ENCODE data around the gene LITAF. TPM values are rescaled to one million over a fixed set of nuclear protein-coding genes. Genes with fewer than 3 reads are reported as not detected.

The LITAF gene
- total RNA-seq, 4 donors from 2014 or later, result 54.8 to 73.0 (median 65.3) TPM

DNA sequence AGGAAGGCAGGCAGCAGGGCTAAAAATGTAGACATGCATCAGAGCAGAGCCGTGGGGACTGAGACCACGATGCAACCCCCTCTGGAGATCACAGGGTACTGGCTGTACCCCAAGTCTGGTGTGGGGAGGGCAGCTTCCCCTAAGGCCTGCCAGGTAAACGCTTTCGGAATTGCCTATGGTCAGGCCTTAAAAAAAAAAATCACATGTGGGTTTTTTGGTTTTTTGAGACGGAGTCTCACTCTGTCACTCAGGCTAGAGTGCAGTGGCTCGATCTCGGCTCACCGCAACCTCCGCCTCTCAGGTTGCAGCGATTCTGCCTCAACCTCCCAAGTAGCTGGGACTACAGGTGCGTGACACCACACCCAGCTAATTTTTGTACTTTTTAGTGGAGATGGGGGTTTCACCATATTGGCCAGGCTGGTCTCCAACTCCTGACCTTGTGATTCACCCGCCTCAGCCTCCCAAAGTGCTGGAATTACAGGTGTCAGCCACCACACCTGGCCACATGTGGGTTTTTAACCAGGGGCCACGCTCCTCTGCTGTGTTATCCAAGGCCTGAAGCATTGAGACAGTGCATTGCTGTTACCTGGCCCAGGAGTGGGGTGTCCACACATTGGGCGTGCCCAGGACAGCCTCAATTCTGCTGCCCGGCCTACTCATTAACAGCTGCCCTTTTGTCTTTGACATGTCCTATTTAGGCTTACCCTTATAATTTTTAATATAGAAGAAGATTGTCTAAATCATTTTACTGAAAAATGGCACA, 50.4 kb downstream of the LITAF start:
- peaks cover 0 to 6% (median 0%) of the 10 kb centered on the region in 4 donors for H3K4me1 ChIP-seq
- no peaks in the 10 kb centered on the region for H3K27me3 ChIP-seq
- no peaks in the 10 kb centered on the region for H3K36me3 ChIP-seq
- no peak overlapping the region for H3K4me3 ChIP-seq
- no peak for DNase-seq (ENCODE audit: low spot score in 2 of 2)
- WGBS, 2 donors, result 86 to 92% methylated on average over 15 of the region's 15 CpGs
- H3K27ac ChIP-seq, result no peak overlapping the region
- TF ChIP-seq, protein P1, sequence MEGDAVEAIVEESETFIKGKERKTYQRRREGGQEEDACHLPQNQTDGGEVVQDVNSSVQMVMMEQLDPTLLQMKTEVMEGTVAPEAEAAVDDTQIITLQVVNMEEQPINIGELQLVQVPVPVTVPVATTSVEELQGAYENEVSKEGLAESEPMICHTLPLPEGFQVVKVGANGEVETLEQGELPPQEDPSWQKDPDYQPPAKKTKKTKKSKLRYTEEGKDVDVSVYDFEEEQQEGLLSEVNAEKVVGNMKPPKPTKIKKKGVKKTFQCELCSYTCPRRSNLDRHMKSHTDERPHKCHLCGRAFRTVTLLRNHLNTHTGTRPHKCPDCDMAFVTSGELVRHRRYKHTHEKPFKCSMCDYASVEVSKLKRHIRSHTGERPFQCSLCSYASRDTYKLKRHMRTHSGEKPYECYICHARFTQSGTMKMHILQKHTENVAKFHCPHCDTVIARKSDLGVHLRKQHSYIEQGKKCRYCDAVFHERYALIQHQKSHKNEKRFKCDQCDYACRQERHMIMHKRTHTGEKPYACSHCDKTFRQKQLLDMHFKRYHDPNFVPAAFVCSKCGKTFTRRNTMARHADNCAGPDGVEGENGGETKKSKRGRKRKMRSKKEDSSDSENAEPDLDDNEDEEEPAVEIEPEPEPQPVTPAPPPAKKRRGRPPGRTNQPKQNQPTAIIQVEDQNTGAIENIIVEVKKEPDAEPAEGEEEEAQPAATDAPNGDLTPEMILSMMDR (IDR thresholded peaks at IDR 0.05), result no peak
- TF ChIP-seq POLR2A (IDR thresholded peaks at IDR 0.05), result no peak
- H3K9me3 ChIP-seq, result no peaks in the 10 kb centered on the region

DNA sequence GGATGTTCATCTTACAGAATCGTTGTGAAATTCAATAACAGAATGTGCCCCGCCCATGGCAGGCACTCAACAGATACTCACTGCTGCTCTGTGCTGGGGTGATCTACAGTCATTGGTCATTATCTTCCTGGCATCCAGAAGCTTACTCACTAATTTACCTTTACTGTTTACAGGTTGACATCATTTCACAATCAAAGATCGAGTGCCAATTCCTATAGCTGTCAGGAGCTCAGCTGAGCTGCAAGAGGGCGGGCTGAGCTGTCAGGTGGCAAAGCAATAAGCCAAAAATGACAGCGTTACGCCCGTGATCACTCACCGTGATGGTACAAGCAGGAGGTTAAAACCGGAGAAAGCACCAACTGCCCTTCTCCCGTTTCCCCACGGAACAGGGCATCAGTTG, 51.2 kb downstream of the LITAF start:
- no peak for DNase-seq (ENCODE audit: low spot score in 2 of 2)
- H3K9me3 ChIP-seq, result no peaks in the 10 kb centered on the region
- peaks cover 0 to 6% (median 0%) of the 10 kb centered on the region in 4 donors for H3K4me1 ChIP-seq
- no peak overlapping the region for H3K27ac ChIP-seq
- WGBS, 2 donors, result 84 to 89% methylated on average over 11 of the region's 11 CpGs
- H3K27me3 ChIP-seq, result no peaks in the 10 kb centered on the region
- no peak for TF ChIP-seq POLR2A (IDR thresholded peaks at IDR 0.05)
- H3K36me3 ChIP-seq, result no peaks in the 10 kb centered on the region
- H3K4me3 ChIP-seq, result no peak overlapping the region

DNA sequence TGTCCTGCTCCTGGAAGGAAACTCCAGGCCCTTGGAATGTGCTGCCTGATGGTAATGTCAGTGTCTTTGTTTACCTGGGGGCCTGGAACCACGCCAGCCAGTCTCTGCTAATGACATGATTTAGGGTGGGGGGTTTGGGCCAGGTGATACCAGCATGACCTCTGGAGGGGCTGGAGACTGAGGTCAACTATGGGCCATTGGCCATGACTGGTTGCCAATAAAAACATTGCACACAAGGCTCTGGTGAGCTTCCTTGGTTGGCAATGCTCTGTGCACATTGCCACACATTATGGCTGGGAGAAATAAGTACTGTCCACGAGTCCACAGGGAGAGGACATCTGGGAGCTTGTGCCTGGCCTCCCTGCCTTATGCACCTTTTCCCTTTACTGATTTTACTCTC, 52.5 kb downstream of the LITAF start:
- H3K9me3 ChIP-seq, result no peaks in the 10 kb centered on the region
- peaks cover 0 to 6% (median 0%) of the 10 kb centered on the region in 4 donors for H3K4me1 ChIP-seq
- no peaks in the 10 kb centered on the region for H3K36me3 ChIP-seq
- no peak overlapping the region for H3K4me3 ChIP-seq
- H3K27me3 ChIP-seq, result no peaks in the 10 kb centered on the region
- no peak for DNase-seq (ENCODE audit: low spot score in 2 of 2)
- TF ChIP-seq EP300 (IDR thresholded peaks at IDR 0.05) (peak in 1 of 2 donors; percentile 8), POLR2A (IDR thresholded peaks at IDR 0.05) (no peak)
- WGBS, 2 donors, result 57 to 63% methylated on average over 2 of the region's 2 CpGs
- H3K27ac ChIP-seq, result no peak overlapping the region

DNA sequence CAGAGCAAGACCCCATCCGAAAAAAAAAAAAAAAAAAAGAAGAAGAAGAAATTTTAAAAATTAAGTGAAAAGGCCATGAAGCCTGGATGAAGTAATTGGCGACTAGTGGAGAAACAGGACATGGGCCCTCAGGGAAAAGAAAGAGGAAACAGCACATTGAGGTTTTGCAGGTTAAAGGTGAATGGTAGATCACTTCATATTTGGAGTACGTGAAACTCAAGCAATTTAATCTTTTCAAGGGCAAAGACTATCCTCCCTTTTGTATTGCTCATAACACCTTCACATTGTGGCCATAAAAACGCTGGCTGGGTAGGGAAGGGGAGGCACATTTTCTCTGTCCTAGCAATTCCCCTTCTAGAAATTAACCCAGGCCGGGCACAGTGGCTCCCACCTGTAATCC, 53.1 kb downstream of the LITAF start:
- Histone ChIP-seq H3K9me3 (no peaks in the 10 kb centered on the region), H3K27ac (no peak overlapping the region), H3K4me1 (peaks cover 0 to 6% (median 0%) of the 10 kb centered on the region in 4 donors), H3K4me3 (no peak overlapping the region), H3K36me3 (no peaks in the 10 kb centered on the region), H3K27me3 (no peaks in the 10 kb centered on the region)
- TF ChIP-seq POLR2A (IDR thresholded peaks at IDR 0.05), result no peak
- TF ChIP-seq, protein P1 (IDR thresholded peaks at IDR 0.05), result no peak
- TF ChIP-seq EP300 (IDR thresholded peaks at IDR 0.05), result no peak
- DNase-seq (ENCODE audit: low spot score in 2 of 2), result no peak
- WGBS, 2 donors, result 80 to 86% methylated on average over 5 of the region's 5 CpGs

DNA sequence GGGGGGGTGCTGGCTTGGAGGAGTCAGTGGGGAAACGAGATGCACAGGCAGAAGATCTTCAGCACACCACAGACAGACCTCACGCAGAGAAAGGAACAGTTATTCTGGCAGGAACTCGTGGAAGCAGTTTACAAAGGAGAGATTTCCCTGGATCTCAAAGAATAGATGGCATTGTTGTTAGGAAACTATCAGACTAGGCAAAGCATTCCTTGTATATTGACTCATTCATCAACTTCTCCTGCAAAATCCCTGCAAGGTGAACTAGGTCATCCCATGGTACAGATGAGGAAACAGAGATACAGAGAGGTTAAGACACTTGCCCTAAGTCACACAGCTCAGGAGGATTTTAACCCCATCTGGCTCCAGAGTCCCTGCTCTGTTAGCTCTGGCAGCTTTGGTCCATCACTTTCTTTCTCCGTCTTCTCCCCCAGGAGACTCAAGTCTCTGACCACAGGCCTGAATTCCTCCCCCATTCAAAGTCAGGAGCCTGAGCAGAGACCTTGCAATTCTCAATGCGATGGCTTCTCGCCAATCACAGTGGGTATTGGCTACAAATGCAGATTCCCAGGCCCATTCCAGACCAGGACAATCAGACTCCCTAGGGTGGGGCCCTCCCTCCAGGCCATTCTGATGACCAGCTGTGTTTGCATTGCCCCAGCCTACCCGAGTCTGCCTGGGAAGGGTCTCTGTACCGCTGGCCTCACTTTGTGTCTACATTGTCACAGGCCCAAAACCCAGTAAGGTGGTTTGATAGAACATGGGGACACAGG, 56.4 kb downstream of the LITAF start:
- Histone ChIP-seq H3K4me1 (peaks cover 0 to 12% (median 0%) of the 10 kb centered on the region in 4 donors), H3K27ac (no peak overlapping the region), H3K4me3 (no peak overlapping the region), H3K36me3 (no peaks in the 10 kb centered on the region), H3K27me3 (peaks cover 0 to 6% of the 10 kb centered on the region in 2 donors), H3K9me3 (no peaks in the 10 kb centered on the region)
- WGBS, 2 donors, result 64 to 70% methylated on average over 7 to 8 of the region's 8 CpGs
- TF ChIP-seq POLR2A (IDR thresholded peaks at IDR 0.05) (no peak), EP300 (IDR thresholded peaks at IDR 0.05) (no peak)
- TF ChIP-seq, protein P1 (IDR thresholded peaks at IDR 0.05), result no peak
- DNase-seq (ENCODE audit: low spot score in 2 of 2), result no peak

DNA sequence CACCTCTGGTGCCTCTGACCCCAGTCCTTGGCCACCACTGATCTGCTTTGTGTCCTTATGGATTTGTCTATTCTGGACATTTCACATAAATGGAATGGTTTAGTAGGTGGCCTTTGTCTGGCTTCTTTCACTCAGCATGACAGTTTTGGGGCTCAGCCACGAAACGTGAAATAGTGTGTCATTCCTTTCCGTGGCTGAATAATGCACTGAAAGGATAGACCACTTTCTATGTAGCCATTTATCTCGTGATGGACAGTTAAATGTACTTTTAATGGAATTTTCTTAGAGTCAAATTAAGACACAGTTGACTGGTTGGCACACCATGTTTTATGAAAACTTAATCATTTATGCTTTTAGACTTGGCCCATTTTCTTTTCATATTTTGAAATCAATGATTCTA, 57.4 kb downstream of the LITAF start:
- no peaks in the 10 kb centered on the region for H3K9me3 ChIP-seq
- no peak for TF ChIP-seq POLR2A (IDR thresholded peaks at IDR 0.05)
- TF ChIP-seq, protein P1 (IDR thresholded peaks at IDR 0.05), result no peak
- TF ChIP-seq EP300 (IDR thresholded peaks at IDR 0.05), result no peak
- peaks cover 0 to 8% (median 0%) of the 10 kb centered on the region in 4 donors for H3K4me1 ChIP-seq
- H3K27me3 ChIP-seq, result peaks cover 0 to 6% of the 10 kb centered on the region in 2 donors
- no peaks in the 10 kb centered on the region for H3K36me3 ChIP-seq
- DNase-seq (ENCODE audit: low spot score in 2 of 2), result no peak
- WGBS, 2 donors, result 75 to 79% methylated on average over 4 of the region's 4 CpGs
- no peak overlapping the region for H3K27ac ChIP-seq
- no peak overlapping the region for H3K4me3 ChIP-seq
